Activated CD8-positive, alpha-beta memory T cell treated with anti-CD3 and anti-CD28 coated beads, Interleukin-2, amount 50 U/mL, for 48 hours (primary cell): ENCODE data around the gene MIS18A.
A peak's percentile ranks its signal among the peaks of the same experiment; 100 is the strongest.

Experiments
- DNase-seq: peaks from one replicate; pipeline ENCODE4 v3.0.0-alpha.2; 2020

The MIS18A gene, protein sequence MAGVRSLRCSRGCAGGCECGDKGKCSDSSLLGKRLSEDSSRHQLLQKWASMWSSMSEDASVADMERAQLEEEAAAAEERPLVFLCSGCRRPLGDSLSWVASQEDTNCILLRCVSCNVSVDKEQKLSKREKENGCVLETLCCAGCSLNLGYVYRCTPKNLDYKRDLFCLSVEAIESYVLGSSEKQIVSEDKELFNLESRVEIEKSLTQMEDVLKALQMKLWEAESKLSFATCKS

DNA sequence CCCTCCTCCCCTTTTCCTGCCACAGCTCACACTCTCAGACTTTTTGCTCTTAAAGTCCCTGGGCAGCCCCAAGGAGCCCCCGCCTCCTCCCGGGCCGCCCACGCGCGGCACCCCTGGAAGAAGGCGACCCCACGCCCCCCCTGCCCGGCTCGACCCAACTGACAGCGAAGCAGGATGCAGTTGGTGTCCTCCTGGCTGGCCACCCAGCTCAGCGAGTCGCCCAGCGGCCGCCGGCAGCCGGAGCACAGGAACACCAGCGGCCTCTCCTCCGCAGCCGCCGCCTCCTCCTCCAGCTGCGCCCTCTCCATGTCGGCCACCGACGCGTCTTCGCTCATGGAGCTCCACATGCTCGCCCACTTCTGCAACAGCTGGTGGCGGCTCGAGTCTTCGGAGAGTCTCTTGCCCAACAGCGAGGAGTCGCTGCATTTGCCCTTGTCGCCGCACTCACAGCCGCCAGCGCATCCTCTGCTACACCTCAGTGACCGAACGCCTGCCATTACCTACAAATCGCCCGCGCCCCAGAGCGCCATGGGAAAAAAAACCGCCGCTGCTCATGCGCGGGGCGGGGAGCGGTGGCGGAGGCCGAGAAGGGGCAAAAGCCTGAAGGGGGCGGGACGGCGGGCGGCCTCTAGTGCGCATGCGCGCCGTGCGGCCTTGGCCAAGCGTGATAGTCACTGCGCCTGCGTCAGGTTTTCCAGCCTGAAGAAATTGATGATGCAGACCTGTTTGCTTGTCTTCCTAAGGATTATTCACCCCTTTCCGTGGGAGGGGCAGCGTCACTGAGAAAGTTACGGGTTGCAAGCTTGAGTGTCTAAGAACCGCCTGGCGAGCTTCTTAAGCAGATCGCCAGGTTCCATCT is at the start of gene MIS18A:
MIS18A (minus strand) TSS at position 532 of the 859 bp plus-strand sequence; CDS start at position 497, 35 bp downstream.
- DNase-seq = peak; percentile 99

DNA sequence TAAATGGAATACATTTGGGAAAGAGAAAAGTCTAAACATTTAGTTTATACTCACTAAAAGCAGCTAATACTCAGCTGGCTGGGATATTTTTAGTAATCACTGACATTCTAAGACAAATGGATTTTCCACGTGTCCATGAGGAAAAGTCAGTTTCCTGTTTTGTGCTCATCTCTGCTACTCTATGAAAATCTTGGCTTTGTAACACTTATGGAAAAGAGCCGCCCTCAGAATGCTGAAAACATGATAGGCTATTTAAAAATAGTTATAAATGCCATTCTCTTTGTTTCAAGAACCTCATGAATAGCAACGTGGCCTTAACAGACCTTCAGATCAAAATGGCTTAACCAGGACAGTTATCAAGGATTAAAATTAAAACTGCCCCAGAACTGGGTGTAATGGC is 49.7 kb upstream of the MIS18A start:
- no peak for DNase-seq

DNA sequence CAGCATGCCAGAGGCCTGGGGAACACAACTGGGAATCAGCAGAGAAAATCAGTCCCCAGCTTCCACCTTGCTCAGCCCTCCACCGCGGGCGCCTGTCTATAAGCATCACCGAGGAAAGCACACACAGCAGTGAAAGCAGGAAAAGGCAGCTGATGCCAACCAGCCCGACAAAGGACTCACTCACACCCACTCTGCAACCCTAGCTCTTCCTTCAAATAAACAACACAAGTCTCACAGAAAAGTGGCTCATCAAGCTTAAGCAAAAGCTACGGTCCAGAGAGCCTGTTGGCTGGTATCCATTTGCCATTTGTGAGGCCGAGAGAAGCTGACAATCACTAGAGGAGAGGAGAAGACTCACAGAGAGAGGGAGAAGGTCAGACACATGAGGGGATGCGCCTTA is 46.9 kb upstream of the MIS18A start:
- no peak for DNase-seq

DNA sequence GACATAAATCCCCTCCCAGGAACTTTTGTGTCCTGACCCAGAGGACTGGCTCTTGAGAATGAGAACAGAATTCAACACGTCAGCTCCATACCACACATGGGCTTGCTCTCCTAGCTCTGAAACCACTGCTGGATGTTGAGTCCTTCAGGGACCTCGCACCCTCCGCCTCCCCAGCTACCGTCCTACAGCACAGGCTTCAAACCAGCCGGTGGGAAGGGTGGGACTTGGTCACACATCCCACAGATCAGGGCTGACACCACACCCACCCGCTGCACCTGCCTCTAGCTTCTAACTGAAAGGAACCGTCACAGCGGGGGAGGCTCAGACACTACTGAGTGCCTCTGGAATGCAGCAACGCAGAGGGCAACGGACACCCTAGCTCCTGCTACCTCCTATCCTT is 43.8 kb upstream of the MIS18A start:
- DNase-seq = peak; percentile 20

DNA sequence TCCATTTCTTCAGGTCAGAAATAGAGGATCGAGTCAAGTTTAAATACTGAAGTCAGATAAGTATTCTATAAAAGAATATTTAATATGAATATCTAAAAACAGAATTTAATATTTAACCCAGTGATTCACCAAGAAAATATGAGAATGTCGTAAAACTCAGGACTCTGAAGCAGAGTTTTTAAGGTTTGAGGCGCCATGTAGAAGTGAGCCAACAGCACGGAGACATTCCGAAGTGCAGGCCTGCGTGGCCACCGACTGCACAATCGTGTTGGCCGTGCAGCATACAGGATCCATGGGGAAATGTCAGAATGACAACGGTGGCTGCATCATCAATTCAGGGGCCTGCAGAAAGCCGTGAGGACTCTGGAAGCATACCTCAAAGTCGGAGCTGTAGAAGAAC is 43.3 kb upstream of the MIS18A start:
- DNase-seq = no peak

DNA sequence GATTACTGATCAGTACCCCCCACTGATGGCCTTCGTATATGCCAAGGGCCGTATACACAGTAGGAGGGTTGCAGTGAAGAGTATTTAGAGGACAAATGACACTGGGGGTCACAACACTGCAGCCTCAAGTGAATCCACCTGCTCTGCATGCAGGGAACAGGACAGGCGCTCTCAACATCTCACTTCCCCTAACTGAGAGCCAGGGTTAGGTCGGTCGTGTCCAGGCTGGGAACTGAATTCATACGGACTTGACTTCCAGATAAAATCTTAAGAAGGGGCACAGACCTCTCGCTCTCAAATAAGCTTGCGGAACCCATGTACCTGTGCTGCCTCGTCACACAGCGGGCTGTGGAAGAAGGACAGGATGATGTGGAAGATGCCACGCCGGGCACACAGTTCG is 42.6 kb upstream of the MIS18A start:
- peak; percentile 26 for DNase-seq

DNA sequence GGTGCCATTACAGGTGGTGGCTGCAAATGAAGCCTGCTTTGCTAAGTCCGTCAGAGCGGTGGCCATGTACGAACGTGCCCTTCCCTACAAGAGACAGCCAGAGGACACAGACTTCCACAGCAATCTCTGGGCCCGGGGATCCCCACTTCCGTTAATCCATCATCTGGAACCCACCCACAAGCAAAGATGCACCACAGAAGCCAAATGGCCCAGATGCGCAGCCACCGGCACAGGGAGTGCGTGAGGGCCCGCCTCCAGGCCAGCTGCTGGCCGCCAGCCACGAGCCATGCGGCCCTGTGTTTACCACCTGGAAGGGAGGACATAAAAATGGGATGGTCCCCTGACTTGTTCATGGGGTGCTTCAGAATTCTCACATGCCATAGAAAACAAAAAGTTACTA is 41.9 kb upstream of the MIS18A start:
- peak; percentile 40 for DNase-seq

DNA sequence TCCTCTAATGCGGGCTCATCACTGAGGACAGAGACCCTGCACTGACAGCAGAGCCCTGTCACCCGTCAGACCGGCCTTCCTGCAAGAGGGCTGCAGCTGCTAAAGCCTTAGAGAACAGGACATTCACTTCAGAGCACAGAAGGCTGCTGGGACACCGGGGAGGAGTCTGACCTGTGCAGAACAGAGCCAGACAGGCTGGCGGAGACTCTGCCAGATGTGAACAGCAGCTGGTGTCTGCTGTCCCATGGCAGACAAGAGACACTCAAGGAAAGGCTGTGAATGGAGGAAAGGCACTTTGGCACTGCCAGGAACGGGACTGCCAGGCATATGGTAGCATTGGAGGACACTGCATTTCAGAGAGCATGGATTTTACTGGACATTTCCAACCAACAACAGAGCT is 41.2 kb upstream of the MIS18A start:
- peak; percentile 40 for DNase-seq

DNA sequence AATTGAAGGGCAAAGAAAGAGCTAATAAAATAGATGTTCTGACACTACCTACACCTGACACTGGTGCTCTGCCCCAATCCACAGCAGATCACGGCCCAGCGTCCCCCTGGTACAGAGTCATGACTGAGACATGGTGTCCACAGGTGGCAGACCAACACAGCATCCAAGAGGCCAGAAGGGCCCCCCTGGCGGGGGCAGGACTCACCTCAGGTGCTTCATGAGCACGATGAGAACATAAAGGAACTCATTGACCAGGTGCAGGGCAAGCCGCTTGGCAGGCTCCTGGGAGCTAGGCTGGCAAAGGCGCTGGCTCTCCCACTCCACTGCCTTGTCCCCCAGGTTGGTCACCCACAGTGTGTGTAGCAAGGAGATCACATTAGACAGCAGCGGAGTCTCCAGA is 40.2 kb upstream of the MIS18A start:
- peak; percentile 40 for DNase-seq

DNA sequence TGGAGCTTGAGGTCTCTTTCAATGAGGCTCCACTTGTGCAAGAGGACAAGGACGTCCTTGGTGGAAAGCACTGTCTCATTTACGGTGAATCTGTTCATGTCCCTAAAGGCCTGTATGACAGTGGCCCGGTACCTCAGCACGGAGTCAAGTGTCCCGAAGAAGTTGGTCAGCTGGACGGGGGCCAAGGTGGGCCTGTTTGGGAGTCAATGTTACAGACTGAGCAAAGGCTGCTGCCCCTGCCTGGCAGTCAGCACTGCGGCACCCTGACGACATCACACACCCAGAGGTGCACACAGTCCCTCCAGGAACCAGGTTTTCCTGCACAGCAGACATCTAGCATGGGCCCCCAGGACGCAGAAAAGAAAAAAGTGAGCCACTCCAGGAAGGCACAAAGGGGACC is 38.9 kb upstream of the MIS18A start:
- DNase-seq = no peak

DNA sequence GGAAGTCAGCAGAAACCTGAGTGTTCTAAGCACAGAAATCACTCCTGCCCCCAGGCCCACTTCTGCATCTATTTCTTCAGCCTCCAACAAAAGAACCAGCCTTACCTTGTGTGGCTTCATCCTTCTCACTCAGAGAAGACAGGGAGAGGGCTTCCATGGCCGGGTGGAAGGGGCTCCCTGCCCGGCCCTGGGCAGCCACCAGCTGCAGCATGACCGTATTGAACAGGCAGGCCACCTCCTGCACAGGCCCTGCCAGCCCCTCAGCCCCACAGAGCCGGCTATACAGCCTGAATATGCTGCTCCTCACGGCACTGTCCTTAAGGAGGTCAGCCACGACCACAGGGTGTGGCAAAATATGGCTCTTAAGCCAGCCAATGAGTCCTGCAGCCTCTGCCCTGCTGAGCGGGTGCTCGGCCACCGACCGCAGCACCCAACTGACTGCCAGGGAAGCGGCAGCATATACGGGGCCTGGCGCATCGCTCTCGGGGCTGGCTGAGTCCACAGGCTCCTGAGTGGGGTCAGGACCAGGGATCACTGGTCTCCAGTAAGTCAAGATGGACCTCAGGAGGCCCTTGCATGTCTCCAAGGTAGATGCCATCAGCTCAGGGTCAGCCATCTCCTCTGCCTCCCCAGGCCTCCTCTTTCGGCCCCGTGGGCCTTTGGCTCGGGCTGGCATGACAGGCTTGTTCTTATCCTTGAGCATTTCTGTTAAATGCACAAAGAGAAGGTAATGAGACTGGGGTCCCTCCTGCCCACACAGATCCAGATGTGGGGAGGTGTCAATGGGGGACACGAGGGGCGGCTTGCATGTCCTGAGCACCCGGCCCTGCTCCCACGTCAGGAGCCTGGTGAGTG is 37.7 kb upstream of the MIS18A start:
- DNase-seq = peak; percentile 26

DNA sequence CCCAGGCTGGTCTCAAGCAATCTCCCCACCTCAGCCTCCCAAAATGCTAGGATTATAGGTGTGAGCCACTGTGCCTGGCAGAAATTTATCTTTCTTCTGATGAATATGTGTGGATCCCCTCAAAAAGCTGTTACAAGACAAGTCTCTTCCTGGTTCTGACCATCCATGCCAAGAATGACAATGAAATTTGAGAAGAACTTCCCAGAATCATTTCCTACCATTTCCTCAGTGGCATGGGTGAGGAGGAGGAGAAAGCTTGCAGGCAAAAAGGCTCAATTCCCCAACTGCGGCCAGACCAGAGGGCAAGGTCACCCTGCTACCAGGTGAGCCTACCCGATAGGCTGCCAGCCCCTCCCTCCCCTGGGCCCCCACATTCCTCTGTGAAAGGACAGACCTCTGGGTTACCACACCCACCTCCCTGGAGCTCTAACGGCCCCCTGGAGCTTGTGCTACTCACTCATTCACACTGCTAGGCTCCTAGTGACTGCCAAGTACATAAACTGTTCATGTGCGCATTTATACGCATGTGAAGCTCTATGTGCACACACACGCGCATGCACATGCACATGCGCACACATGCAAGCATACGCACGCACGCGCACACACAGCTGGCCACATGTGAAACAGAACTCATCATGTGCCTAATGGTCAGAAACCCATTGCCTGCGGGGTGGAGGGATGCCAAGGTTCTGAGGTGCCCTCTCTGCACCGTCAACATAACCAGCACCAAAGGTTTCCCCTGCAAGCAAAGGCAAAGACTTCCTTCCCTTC is 36.8 kb upstream of the MIS18A start:
- DNase-seq = peak; percentile 37

DNA sequence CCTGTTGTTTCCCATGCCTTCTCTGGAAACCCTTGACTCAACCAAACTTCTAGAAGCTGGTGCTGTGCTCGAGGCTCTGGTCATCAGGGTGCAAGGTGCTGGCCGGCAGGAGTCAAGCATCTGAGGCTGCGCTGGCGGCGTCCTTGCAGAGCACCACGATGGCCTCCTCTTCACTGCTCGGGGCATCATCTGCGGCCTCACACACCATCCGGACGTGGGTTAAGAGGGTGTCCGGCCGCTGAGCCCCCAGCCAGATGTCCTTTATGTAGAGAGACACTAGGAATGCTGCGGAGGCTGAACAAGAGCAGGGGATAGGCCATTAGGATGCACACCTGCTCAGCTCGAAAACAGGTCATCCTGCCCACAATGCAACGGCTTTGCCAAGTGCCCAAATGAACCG is 36.0 kb upstream of the MIS18A start:
- DNase-seq = peak; percentile 32

DNA sequence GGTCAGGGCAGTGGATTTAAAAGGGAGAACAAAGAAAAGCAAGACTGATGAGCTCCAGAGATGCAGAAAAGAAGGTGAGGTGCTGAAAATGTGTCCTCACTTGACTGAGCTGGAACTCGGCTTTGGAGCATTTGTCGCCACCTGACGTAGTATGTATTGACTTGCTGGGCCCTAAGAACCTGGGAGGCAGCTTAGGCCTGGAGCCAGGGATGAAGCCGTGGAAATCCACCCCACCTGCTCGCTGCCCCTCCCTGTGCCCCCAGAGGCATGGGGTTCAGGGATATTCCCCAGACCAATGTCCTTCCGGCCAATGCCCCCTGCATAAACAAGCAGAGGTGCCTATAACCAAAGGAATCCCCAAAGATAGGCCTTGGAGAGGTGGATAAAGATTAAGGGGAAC is 34.1 kb upstream of the MIS18A start:
- peak; percentile 29 for DNase-seq

DNA sequence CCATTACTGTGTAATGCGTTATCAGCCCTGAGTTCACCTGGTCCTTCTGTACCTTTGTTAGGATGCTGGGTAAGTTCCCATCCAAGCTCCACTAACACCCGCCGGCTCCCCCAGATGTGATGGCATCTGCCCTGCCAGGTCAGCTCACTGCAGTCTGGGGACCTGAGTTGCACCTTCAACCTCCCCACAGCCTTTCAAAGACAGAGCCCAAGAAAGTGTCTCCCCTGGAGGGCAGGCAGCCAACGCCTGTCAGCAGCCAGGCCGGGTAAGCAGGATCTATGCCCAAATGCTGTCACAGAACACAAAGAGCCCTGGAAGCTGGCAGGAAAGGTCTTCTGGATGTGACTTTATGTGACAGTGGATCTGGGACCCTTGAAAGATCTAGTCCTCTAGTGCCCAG is 33.5 kb upstream of the MIS18A start:
- peak; percentile 22 for DNase-seq

DNA sequence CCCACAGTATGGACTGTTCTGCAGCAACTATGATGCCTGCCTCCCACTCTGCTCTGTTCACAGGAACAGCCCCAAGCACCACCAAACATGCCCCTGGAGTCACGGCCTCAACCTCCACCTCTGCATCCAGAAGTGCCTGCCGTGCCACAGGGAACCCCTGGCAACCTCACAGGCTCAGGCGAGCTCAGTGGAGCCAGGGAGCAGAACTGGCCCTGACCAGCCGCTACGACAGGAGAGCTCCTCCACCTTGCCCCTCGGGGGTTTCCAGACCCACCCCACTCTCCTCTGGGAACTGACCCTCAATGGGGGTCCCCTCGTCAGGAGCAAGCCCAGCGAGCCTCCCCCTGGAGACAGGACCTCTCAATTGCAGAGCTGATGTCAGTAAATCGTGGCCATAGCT is 32.8 kb upstream of the MIS18A start:
- DNase-seq = peak; percentile 44

DNA sequence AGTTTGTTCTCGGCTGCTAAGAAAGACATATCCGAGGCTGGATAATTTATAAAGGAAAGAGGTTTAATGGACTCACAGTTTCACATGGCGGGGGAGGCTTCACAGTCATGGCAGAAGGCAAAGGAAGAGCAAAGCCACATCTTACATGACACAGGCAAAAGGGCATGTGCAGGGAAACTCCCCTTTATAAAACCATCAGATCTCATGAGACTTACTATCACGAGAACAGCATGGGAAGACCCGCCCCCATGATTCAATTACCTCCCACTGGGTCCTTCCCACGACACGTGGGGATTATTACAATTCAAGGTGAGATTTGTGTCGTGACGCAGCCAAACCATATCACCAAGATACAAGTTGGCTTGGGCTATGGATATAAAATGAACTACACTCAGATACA is 32.1 kb upstream of the MIS18A start:
- peak; percentile 32 for DNase-seq

DNA sequence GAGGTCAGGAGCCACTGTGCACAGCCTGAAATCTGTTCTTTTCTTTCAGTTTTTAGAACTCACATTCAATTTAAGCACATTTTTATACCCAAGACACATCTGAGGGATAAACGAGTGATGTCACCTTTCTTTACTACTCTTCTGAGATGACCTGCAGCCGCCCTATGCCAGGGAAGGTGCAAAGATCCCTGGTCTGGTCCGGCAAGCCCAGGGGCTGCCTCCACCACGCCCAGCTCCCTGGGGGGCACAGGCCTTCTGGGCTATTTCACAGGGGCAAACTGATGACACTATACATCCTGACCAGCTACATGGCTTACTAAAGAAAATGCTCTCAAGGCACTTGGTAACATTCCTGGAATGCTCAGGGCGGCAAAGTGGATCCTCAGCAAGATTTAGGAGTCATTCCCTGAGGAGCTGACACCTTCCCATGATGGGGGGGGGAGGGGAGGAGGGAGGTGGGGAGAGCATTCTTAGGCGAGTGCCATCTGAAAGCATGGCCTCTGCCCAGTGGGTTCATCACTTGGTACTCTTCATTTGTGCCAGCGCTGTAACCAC is 31.1 kb upstream of the MIS18A start:
- DNase-seq = no peak

DNA sequence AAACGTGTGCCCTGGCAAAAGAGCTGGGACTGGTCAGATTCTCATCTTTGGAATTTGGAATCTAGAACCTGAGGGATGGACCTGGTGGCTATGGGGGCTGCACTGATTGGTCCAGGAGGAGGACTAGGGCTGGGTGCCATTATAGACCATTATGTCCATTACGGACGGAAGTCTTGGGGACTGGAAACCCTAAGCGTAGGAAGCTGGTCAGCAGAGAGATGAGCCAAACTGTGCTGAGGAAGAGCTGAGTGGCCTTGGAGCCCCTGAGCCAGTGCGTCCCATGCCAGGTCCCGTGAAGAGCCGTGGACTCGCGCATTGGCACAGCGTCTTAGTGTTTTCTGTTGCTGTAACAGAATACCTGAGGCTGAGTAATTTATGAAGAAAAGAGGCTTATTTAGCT is 29.8 kb upstream of the MIS18A start:
- DNase-seq = no peak

DNA sequence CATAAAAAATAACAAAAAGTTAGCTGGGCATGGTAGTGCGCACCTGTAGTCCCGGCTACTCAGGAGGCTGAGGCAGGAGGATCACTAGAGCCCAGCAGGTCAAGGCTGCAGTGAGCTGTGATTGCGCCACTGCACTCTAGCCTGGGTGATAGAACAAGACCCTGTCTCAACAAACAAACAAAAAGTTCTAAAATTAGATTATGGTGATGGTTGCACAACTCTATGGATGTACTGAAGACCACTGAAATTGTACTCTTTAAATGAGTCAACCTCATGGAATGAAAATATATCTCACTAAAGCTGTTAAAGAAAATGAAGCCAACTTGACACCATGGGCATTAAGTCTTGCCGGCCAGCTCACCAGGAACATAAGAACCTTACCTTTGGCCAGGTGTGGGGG is 28.9 kb upstream of the MIS18A start:
- no peak for DNase-seq

DNA sequence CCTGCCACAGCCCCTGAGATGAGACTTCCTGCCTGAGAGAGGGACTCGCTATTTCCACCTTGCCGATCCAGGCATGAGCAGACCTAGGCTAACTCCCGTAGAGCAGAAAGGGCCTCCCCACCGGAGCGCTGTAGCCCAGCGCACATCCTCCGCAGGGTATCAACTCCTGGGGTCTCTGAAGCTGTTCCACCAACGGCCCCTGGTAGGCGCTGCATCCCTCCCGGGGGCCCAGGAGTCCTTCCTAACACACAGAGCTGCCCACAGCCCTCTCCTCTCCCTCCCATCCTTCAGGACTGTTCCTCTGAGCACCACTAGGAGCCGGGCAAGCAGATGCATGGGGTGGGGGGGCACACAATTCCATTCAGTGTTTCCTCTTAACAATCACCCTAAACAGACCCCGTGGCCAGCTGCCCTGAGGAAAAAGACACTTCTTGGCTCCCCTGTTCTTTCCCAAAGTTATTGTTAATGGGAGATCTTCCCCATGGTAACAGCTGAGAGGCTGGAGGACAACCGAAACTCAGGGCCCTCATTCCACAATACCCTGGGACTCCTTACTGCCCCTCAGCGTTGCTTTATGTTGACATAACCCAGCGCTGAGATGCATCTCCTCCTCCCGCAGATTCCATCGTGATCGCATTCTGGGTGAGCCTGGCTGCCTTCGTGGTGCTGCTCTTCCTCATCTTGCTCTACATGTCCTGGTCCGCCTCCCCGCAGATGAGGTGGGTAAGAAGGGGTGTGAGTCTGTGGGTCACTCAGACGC is 27.4 kb upstream of the MIS18A start:
- DNase-seq = no peak

DNA sequence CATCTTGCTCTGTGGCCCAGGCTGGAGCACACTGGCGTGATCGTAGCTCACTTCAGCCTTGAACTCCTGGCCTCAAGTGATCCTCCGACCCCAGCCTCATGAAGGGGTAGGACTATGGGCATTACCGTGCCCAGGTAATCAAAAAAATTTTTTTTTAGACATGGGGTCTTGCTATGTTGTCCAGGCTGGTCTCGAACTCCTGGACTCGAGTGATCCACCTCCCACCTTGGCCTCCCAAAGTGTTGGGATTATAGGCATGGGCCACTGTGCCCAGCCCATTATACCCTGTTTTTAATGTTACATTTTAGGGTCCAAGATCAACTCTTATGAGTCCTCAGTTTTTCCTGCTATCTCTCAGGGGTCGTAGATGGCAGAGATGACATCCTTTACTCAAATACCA is 26.1 kb upstream of the MIS18A start:
- no peak for DNase-seq
